Parathyroid adenoma (tissue), 2 donors: Measurements from ENCODE around the gene WRNIP1.

ENCODE experiments used
- H2AFZ ChIP-seq: fragments of 300-600 bp; sonication (generic); one replicate; pipeline ENCODE4 v1.7.0; 2017; ENCODE audit warnings: antibody characterized with exemption, mild to moderate bottlenecking
- H3K27ac ChIP-seq: fragments of 300-600 bp; sonication (generic); one replicate; pipeline ENCODE4 v1.7.0; 2017
- H3K27me3 ChIP-seq: fragments of 300-600 bp; sonication (generic); one replicate; pipeline ENCODE4 v1.7.0; 2017; ENCODE audit warnings: low read length; ENCODE audit not compliant: control insufficient read depth, insufficient read depth
- H3K36me3 ChIP-seq: fragments of 300-600 bp; sonication (generic); one replicate; pipeline ENCODE4 v1.7.0; 2017; ENCODE audit warnings: low read length; ENCODE audit not compliant: control insufficient read depth, insufficient read depth
- H3K4me1 ChIP-seq: fragments of 300-600 bp; sonication (generic); one replicate; pipeline ENCODE4 v1.7.0; 2017; ENCODE audit warnings: control low read depth
- H3K4me2 ChIP-seq: fragments of 300-600 bp; sonication (generic); one replicate; pipeline ENCODE4 v1.7.0; 2017; ENCODE audit warnings: low read length
- H3K4me3 ChIP-seq: fragments of 300-600 bp; sonication (generic); one replicate; pipeline ENCODE4 v1.7.0; 2017; ENCODE audit warnings: low read depth, low read length
- H3K79me2 ChIP-seq: fragments of 300-600 bp; sonication (generic); one replicate; pipeline ENCODE4 v1.7.0; 2017; ENCODE audit warnings: control low read depth
- H3K9ac ChIP-seq: fragments of 300-600 bp; sonication (generic); one replicate; pipeline ENCODE4 v1.7.0; 2017; ENCODE audit warnings: mild to moderate bottlenecking
- H3K9me3 ChIP-seq: fragments of 300-600 bp; sonication (generic); one replicate; pipeline ENCODE4 v1.7.0; 2017; ENCODE audit warnings: low read length; ENCODE audit not compliant: control insufficient read depth
- CTCF ChIP-seq: fragments of 300-600 bp; sonication (generic); IDR thresholded peaks from one replicate; pipeline ENCODE4 v1.7.0; 2017; ENCODE audit warnings: antibody characterized with exemption, mild to moderate bottlenecking
- donor health status: primary hyperparathyroidism.

Gene WRNIP1

GRCh38 chr6:2773449-2773848 is 8.3 kb downstream of the WRNIP1 start:
- Histone ChIP-seq H3K27ac (no peak overlapping the region), H3K4me1 (peaks cover 5% of the 10 kb centered on the region), H3K9ac (no peak overlapping the region), H3K79me2 (peaks cover 78% of the 10 kb centered on the region), H3K36me3 (no peaks in the 10 kb centered on the region), H2AFZ (no peak overlapping the region), H3K27me3 (no peaks in the 10 kb centered on the region), H3K4me3 (no peak overlapping the region), H3K9me3 (no peaks in the 10 kb centered on the region), H3K4me2 (no peak overlapping the region)
- no peak for TF ChIP-seq CTCF

DNA sequence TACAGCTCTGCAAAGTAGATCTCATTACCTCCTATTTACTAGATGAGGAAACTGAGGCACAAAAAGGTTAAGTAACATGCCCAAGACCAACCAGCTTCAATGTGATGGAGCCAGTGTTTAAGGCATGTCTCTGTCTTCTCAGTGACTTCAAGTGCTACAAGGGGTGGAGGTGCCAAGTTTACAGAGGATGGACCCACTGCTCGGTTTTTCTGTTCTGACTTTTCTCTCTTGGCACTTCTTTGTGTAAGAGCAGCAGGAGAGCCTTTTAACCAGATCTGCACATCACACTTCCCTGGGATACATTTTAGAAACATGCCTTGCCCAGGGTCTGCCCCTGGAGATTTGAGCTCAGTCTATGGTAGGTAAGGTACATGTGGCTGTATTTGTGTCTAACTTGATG is 9.8 kb downstream of the WRNIP1 start:
- H3K27ac ChIP-seq = no peak overlapping the region
- H2AFZ ChIP-seq = no peak overlapping the region
- no peaks in the 10 kb centered on the region for H3K9me3 ChIP-seq
- TF ChIP-seq CTCF = no peak
- H3K36me3 ChIP-seq = no peaks in the 10 kb centered on the region
- no peak overlapping the region for H3K4me3 ChIP-seq
- H3K4me2 ChIP-seq = no peak overlapping the region
- H3K79me2 ChIP-seq = peaks cover 75% of the 10 kb centered on the region
- H3K4me1 ChIP-seq = peaks cover 2% of the 10 kb centered on the region
- no peaks in the 10 kb centered on the region for H3K27me3 ChIP-seq
- no peak overlapping the region for H3K9ac ChIP-seq

DNA sequence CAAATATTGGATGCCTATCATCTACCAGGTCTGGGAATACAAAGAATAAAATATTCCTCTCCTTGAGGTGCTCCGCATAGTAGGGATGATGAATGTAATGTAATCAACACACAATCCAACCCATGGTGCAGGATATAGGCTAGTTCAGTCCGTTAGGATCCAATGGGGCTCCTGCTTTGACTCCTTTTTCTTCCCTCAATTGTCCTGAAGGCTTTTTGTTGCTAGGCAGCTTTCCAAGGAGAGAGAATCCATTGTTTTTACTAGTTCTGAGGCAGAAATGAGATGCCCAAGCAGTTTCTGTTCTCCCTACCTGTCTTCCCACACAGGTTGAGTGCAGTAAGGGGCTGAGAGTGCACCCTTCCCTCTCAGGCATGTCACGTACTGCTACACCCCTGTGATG is 12.1 kb downstream of the WRNIP1 start:
- Histone ChIP-seq H3K27ac (no peak overlapping the region), H2AFZ (no peak overlapping the region), H3K4me3 (no peak overlapping the region), H3K36me3 (no peaks in the 10 kb centered on the region), H3K4me1 (peaks cover 2% of the 10 kb centered on the region), H3K27me3 (no peaks in the 10 kb centered on the region), H3K9ac (no peak overlapping the region), H3K4me2 (no peak overlapping the region), H3K9me3 (no peaks in the 10 kb centered on the region), H3K79me2 (peaks cover 74% of the 10 kb centered on the region)
- TF ChIP-seq CTCF = no peak

DNA sequence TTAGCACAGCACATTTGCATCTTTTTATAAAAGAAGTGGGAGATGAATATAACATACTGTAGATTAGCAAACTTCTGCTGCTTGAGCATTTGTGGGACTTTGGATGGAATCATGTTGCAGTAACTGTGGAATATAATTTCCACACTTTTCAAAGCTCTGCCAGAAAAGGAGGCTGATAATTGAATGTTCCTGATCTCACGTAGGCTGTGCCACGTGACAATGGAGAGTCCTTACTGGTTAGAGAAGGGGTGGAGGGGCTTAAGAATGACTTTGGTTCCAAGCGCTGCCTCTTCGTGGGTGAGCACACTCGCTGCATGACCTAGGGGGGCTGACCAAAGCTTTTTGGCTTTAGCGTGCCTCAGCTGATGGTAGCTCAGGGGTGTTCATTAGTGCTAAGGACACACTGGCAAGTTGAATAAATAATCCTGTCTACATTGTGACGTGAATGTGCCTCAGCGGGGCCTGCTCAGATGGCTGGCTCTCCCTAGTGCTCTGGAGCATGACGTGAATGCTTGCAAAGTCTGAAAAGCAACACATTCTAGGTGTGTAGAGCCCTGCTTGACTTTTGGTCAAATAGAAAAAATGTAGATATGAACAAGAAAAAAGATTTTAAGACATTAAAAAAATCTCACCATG is 15.0 kb downstream of the WRNIP1 start:
- Histone ChIP-seq H3K27ac (no peak overlapping the region), H3K79me2 (peaks cover 61% of the 10 kb centered on the region), H3K9me3 (no peaks in the 10 kb centered on the region), H3K4me3 (no peak overlapping the region), H3K4me2 (no peak overlapping the region), H3K9ac (no peak overlapping the region), H2AFZ (no peak overlapping the region), H3K36me3 (no peaks in the 10 kb centered on the region), H3K4me1 (no peaks in the 10 kb centered on the region), H3K27me3 (no peaks in the 10 kb centered on the region)
- no peak for TF ChIP-seq CTCF

- H3K27me3 ChIP-seq = no peaks in the 10 kb centered on the region
- no peak for TF ChIP-seq CTCF
- H3K9me3 ChIP-seq = no peaks in the 10 kb centered on the region
- H3K27ac ChIP-seq = no peak overlapping the region
- H3K4me3 ChIP-seq = no peak overlapping the region
- H3K4me1 ChIP-seq = no peaks in the 10 kb centered on the region
- H3K36me3 ChIP-seq = no peaks in the 10 kb centered on the region
- H2AFZ ChIP-seq = no peak overlapping the region
- H3K4me2 ChIP-seq = no peak overlapping the region
- H3K9ac ChIP-seq = no peak overlapping the region
- peaks cover 50% of the 10 kb centered on the region for H3K79me2 ChIP-seq
Measured at GRCh38 chr6:2781685-2782355, 16.6 kb downstream of the WRNIP1 start.
